Frontal cortex (tissue), 4 donors: ENCODE results near the gene KIF19. TPM values are rescaled to one million over a fixed set of nuclear protein-coding genes. Genes with fewer than 3 reads are reported as not detected.

Experiments used
- DNase-seq, 2 donors: peaks; one replicate each; pipeline ENCODE4 v3.0.0; 2012; ENCODE audit warnings: low spot score in 2 of 2
- FAIRE-seq: peaks from 2 replicates; lab custom pipeline; 2012; peaks lifted over from hg19 to GRCh38; lab: Jason Lieb, UNC
- total RNA-seq: library from RNA; depleted of rRNA; stranded (reverse); fragments of >200 nt; gene quantifications from one replicate; pipeline ENCODE4 v1.2.3, GENCODE V29; 2014
- donor health status: control.
- donor health status: control.
- donor health status: control.

Gene KIF19
- total RNA-seq, 1 donor from 2014 or later: not detected

- DNase-seq (no peak), FAIRE-seq (no peak)
Measured at GRCh38 chr17:74337834-74338500, 11.9 kb downstream of the KIF19 start.

GRCh38 chr17:74339537-74340195 lies 13.6 kb downstream of the KIF19 start:
- DNase-seq: no peak
- no peak for FAIRE-seq

DNA sequence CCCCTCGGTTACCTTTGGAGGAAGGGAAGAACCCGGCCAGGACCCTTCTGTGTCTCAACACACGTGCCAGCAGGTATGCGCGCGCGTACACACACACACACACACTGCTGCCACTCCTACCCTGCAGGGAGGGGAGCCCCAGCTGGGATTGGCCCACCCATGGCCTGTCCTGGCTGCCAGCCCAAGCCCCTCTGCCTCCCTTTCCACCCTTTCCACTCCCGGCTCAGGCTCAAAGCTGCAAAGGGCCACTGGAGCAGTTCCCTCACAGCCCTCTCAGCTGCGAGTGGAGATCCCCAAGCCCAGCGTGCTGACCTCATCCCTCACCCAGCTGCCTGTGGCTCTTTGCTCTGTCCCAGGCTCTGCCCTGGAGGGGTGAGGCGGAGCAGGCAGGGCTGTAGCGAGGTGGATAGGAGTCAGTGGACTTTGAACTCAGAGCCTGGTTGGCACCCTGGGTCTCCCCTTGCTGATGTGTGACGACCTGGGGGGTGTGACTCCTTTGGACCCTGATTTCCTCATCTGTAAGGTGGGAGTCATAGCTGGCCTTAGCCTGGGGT lies 14.5 kb downstream of the KIF19 start:
- DNase-seq: no peak
- FAIRE-seq: no peak

DNA sequence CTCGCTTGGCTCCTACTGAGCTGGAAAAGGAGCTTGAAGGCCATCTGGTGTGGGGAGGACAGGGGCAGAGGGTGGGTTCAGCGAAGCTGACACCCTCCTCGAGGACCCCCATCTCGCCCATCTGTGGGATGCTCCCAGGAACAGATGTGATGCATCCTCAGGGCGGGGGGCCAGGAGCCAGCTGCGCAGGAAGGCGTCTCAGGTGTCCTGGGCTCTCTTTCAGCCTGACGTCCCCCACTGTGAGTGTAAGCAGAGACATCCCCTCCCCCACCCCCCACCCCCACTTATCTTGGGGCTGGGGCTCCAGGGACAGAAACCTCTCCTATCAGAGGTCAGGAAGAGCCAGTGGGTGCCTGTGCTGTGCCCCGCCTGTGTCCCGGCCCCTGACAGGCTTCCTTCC lies 16.2 kb downstream of the KIF19 start:
- FAIRE-seq (no peak), DNase-seq (no peak)

DNA sequence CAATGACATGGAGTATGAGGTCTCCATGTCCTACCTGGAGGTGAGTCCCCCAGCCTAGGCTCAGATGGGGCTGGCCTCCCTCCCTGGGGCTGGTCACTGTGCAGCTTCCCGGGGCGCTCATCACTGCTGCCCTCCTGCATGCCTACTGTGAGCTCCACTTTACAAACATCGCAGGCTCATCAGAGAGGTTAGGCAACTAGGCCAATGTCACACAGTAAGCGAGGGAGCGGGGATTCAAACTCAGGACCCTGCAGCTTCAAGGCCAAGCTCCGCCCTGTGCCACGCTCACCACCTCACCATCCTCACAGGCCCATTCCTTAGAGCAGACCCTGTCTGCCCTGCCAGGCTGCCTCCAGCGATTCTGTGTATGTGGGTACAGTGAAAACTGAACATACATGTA lies 17.1 kb downstream of the KIF19 start:
- FAIRE-seq: no peak
- DNase-seq: no peak

- FAIRE-seq (no peak), DNase-seq (no peak)
Measured at GRCh38 chr17:74343526-74344284, 17.7 kb downstream of the KIF19 start.

DNA sequence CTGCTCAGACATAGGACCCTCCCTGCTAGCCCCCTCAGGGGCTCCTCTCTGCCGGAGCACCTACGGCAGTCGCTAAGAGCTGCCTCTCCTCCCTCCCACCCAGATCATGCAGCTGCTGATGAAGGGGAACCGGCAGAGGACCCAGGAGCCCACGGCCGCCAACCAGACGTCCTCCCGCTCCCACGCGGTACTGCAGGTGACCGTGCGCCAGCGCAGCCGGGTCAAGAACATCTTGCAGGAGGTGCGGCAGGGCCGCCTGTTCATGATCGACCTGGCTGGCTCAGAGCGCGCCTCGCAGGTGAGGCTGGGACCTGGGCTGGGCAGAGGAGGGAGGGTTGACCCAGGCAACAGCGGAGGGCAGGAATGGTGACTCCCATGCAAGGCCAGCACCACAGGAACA lies 18.6 kb downstream of the KIF19 start:
- FAIRE-seq (no peak), DNase-seq (no peak)

DNA sequence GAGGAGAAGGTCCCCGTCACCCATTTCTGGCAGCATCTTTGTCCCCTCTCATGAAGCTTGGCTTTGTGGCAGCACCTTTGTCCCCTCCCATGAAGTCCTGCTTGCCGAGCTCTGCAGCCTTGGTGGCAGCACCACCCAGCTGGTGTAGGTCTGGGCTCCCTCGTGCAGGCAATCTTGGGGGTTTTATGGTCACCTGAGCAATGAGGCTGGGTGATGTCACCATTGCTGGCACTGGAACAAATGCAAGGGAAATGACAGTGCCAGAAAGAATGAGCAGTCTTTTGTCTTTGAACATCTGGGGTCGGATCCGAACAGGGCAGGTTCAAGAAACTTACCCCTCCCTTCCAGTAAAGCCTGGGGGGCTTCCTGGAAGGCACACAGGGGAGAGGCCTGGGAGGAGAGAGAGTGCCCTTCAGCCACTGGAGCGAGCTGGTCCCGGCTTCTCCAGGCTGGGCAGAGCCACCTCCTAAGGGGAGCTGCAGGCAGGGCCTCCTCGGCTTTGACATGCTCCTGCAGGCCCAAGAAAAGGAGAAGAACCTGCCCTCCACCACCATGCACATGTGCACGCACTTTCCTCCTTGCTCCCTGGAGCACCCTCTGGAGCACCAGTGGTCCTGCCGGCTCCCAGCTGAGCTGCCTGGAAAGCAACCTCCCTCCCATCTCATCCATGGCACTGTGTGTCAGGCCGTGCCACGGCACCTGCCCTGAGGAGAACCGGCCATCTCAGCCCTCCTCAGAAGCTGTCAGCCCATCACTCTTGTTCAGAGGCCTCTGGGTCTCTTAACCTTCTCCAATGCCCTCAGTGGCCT lies 19.6 kb downstream of the KIF19 start:
- FAIRE-seq (no peak), DNase-seq (no peak)

- FAIRE-seq: no peak
- DNase-seq: no peak
Measured at GRCh38 chr17:74347646-74348045, 21.6 kb downstream of the KIF19 start.

GRCh38 chr17:74349120-74349519 lies 23.1 kb downstream of the KIF19 start:
- DNase-seq: no peak
- FAIRE-seq: no peak

DNA sequence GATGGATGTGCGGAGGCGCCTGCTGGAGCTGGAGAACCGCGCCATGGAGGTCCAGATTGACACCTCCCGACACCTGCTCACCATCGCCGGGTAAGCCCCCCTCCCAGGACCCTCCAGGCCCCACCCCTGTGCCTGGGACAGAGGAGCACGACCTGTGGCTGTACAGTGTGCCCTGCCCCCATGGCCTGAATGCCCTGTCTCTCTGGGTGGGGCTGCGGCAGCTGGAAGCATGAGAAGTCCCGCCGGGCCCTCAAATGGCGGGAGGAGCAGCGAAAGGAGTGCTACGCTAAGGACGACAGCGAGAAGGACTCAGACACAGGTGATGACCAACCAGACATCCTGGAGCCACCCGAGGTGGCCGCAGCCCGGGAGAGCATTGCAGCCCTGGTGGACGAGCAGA lies 24.5 kb downstream of the KIF19 start:
- DNase-seq: no peak
- no peak for FAIRE-seq

DNA sequence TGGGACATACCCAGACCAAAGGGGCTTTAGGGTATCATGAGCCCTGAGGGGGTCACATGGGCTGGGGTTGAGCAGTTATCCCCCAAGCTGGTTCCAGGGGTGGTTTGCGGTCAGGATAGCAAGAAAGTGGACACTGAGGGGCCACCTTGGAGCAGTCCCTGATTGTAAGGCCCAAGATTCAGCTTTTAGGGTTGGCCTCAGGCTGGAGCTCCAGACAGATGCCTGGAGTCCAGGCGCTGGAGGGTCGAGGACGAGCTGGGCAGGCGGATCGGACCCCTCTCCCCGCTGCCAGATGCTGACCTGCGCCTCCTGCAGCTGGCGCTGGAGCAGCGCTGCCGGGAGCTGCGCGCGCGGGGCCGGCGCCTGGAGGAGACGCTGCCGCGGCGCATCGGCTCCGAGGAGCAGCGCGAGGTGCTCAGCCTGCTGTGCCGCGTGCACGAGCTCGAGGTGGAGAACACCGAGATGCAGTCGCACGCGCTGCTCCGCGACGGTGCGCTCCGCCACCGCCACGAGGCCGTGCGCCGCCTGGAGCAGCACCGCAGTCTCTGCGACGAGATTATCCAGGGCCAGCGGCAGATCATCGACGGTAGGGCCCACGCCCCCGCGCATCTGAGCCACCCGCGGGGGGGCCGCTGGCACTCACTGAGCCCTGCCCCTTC lies 25.7 kb downstream of the KIF19 start:
- FAIRE-seq (no peak), DNase-seq (no peak)

DNA sequence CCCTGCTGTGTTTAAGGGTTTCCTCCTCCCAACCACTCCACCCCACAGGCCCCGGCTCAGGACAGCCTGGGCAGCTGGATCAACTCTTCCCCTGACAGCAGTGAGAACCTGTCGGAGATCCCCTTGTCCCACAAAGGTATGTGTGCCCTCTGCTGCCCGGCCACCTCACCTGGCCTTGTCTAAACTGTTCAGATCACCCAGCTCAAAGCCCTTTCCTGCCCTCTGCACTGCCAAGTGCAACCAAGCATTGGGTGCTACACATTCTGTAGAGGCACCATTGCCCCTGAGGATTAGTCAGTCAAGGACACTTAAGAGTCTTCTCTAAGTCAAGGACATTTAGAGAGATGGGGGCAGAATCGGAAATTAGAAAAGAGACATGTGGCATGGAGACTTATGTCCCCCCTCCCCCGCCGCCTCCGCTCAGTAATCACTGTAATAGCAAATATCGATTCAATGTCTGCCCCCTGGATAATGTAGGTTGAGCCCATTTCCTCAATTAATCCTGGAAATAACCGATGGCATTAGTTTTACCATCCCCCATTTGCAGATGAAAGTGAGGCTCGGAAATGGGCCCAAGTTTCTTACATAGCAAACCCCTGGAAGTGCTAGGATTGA lies 27.5 kb downstream of the KIF19 start:
- no peak for DNase-seq
- FAIRE-seq: no peak

- DNase-seq (peak in 1 of 2 donors; percentile 69), FAIRE-seq (no peak)
Measured at GRCh38 chr17:74354123-74354522, 28.1 kb downstream of the KIF19 start.

DNA sequence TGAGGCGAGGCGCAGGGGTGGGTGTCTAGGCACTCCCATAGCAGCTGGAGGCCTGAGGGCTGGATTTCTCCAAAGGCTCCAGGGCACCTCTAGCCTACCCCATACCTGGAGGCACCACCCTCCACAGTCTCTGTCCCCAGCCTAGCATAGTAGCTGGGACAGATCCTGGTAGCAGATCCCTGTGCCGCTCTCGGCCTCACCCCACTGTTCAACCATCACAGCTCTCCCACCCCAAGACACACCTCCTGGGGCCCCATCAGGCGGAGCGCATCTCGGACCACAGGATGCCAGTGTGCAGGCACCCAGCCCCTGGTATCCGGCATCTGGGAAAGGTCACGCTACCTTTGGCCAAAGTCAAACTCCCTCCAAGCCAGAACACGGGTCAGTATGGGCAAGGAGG lies 28.5 kb downstream of the KIF19 start:
- FAIRE-seq: no peak
- DNase-seq: no peak

DNA sequence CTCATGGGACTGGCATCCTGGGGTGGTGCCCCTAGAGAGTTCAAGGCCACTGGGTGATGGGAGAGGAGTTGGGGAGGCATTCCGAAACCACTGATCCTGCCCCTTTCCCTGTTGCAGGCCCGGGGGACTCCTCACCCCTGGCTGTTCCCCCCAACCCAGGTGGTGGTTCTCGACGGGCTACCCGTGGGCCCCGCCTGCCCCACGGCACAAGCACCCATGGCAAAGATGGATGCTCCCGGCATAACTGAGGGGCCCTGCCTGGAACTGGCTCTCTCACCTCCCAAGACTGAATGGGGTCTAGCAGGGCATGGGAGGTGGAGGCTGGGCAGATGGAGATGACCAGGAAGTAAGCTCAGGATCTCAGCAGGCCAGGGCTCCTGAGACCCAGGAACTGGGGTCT lies 29.0 kb downstream of the KIF19 start:
- no peak for DNase-seq
- FAIRE-seq: no peak

- DNase-seq: no peak
Measured at GRCh38 chr17:74356646-74357465, 30.8 kb downstream of the KIF19 start.

GRCh38 chr17:74357466-74357809 lies 31.4 kb downstream of the KIF19 start:
- no peak for FAIRE-seq
- no peak for DNase-seq

More at GRCh38 chr17:74356646-74357465, 30.8 kb downstream of the KIF19 start:
- FAIRE-seq: no peak
